ENCODE data around the gene PRAMEF9.
"Not testable (repeated sequence)": the region's sequence is repeated elsewhere in the genome, so short reads cannot be mapped to it uniquely, and the experiment has no call there.

DNA sequence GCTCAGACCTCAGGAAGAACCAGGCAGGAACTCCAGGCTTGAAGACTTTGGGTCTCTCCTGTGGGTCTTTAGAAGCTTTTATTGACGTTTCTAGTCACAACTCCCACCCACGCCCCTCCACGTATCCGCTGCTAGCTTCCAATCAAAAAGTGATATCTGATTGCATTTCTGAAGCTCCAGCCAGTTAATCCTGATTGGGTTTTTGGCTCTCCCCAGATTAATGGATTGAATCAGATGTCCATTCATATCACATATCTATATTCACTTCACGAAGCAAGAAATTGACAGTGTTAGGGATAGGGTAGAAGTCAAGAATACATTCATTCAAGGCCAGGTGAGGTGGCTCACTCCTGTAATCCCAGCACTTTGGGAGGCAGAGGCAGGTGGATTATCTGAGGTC, 15.7 kb upstream of the PRAMEF9 start, which contains the start of gene PRAMEF26:
- not testable (repeated sequence) for TF ChIP-seq CTCF (IDR thresholded peaks at IDR 0.05; ENCODE audit: insufficient read depth, low read length, poor library complexity, severe bottlenecking); EZH2phosphoT487 (conservative IDR thresholded peaks at IDR 0.05; ENCODE audit: low read length)

Measured in SU-DHL-6 (cell line).